WERI-Rb-1 (cell line): ENCODE measurements around the gene RMRP.

Experiments
- DNase-seq: peaks from one replicate; pipeline ENCODE4 v3.0.0-alpha.2; 2020
- H3K27ac ChIP-seq: fragments of 250-450 bp; sonication (Bioruptor Pico); 2 replicates; pipeline ENCODE4 v1.5.1; 2020; ENCODE audit warnings: mild to moderate bottlenecking, moderate library complexity
- H3K27me3 ChIP-seq: fragments of 250-450 bp; sonication (Bioruptor Pico); 2 replicates; pipeline ENCODE4 v1.5.1; 2021; ENCODE audit warnings: mild to moderate bottlenecking, low read depth, moderate library complexity; ENCODE audit not compliant: insufficient read depth, severe bottlenecking
- H3K36me3 ChIP-seq: fragments of 250-450 bp; sonication (Bioruptor Pico); 2 replicates; pipeline ENCODE4 v1.5.1; 2020; ENCODE audit warnings: mild to moderate bottlenecking, moderate library complexity
- H3K4me3 ChIP-seq: 2 replicates; pipeline ENCODE4 v1.5.1; 2011; ENCODE audit warnings: low read depth, mild to moderate bottlenecking, control low read depth, low read length
- H3K9me3 ChIP-seq: fragments of 250-450 bp; sonication (Bioruptor Pico); 2 replicates; pipeline ENCODE4 v1.5.1; 2021; ENCODE audit warnings: mild to moderate bottlenecking, moderate library complexity; ENCODE audit not compliant: severe bottlenecking
- TF ChIP-seq, protein P1 (sequence below): IDR thresholded peaks from 2 replicates; pipeline ENCODE4 v1.5.1; 2011; ENCODE audit warnings: low read depth, mild to moderate bottlenecking, control low read depth, inconsistent platforms, low read length

RMRP gene

DNA sequence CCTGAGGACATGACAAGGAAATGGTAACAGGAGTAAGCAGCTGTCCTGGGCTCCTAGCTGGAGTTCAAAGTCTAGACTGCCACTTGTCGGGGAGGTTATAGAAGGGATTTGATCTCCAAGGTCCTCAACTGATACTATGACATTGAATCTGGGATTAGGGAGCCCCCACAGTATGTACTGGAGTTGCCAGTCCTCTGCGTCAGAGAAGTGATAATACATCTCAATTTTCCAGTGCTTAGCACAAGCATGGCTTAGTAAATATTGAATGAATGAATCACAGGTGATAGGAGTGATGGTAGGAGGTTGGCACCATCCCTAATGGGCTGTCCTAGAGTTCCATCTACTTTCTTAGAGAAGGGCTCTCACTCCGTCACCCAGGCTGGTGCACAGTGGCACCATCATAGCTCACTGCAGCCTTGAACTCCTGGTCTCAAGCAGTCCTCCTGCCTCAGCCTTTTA lies 38.2 kb upstream of the RMRP start:
- no peak overlapping the region for H3K27ac ChIP-seq
- no peak for DNase-seq
- no peak overlapping the region for H3K4me3 ChIP-seq
- TF ChIP-seq, protein P1, sequence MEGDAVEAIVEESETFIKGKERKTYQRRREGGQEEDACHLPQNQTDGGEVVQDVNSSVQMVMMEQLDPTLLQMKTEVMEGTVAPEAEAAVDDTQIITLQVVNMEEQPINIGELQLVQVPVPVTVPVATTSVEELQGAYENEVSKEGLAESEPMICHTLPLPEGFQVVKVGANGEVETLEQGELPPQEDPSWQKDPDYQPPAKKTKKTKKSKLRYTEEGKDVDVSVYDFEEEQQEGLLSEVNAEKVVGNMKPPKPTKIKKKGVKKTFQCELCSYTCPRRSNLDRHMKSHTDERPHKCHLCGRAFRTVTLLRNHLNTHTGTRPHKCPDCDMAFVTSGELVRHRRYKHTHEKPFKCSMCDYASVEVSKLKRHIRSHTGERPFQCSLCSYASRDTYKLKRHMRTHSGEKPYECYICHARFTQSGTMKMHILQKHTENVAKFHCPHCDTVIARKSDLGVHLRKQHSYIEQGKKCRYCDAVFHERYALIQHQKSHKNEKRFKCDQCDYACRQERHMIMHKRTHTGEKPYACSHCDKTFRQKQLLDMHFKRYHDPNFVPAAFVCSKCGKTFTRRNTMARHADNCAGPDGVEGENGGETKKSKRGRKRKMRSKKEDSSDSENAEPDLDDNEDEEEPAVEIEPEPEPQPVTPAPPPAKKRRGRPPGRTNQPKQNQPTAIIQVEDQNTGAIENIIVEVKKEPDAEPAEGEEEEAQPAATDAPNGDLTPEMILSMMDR, result no peak
- no peaks in the 10 kb centered on the region for H3K9me3 ChIP-seq
- H3K36me3 ChIP-seq, result peaks cover 42% of the 10 kb centered on the region
- no peaks in the 10 kb centered on the region for H3K27me3 ChIP-seq

DNA sequence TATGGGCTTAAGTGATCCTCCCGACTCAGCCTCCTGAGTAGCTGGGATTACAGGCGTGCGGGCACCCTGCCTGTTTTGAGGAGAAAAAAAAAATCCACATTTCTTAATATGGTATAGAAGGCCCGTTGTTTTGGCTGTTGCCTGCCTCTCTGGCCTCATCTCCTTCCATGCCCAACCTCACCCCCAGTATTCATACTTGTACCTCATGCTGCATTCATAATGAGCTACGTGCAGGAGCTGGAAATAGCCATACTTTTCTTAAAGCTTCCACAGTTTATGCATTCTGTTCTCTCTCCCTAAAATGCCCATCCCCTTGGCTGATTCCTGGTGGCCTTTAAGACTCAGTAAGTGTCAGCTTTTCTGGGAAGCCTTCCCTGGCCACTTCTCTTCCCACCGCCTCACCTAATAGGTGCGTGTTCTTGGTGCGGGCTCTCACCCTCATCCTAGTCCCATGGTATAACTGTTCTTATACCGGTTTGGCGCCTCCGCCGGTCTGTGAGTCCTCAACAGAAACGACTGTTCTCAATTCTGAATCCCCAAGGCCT lies 34.0 kb upstream of the RMRP start:
- Histone ChIP-seq H3K36me3 (peaks cover 12% of the 10 kb centered on the region), H3K27me3 (no peaks in the 10 kb centered on the region), H3K9me3 (no peaks in the 10 kb centered on the region), H3K4me3 (no peak overlapping the region), H3K27ac (no peak overlapping the region)
- no peak for DNase-seq
- TF ChIP-seq, protein P1, result no peak

DNA sequence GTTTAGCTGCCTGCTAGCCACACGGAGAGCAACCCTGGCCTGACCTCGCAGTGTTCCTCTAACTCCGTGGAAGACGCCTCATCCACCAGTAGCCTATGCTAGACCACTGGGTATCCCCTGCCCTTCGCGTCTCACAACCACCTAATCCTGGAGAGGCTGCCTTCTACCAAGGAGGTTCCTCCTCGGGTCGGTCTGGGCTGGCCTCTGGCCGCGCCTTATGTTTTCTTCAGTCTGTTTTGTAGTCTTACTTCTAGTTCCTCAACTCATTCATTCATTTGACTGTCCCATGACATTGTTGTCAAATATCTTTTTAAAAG lies 33.5 kb upstream of the RMRP start:
- peak overlapping the region; percentile 65 for H3K4me3 ChIP-seq
- H3K9me3 ChIP-seq, result no peaks in the 10 kb centered on the region
- no peak for DNase-seq
- no peaks in the 10 kb centered on the region for H3K27me3 ChIP-seq
- no peak overlapping the region for H3K27ac ChIP-seq
- TF ChIP-seq, protein P1, result no peak
- peaks cover 7% of the 10 kb centered on the region for H3K36me3 ChIP-seq

DNA sequence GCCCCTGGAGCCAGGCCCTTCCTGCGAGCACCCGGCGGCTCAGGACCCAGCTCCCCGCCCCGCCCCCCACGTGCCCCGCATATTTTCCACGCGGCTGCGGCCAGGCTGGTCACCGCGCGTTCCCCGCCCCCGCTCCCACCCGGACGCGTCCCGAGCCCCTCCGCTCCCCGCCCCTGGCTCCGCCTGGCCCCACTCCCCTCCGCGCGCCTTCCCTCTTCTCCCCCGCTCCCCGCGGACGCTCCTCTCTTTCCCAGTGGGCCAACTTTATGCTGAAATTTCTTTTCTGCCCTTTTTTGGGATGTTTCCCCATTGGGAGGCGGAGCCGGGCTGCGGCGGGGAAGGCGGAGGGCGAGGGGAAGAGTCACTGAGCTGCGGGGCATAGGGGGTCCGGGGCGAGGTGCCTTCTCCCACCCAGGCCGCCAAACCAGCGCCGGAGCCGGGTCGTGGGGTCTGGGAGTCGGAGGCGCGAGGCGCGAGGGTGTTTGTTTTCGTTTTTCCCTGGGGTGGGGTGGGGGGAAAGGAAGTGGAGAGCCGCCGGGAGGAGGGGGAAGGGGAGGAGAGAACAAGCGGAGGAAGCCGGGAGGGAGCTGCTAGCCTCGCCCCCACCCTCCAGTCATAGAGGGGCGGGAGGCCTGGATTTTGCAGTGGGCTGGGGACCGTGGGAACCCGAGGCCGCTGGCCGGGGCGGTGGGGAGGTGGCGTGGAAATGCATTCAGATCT lies 33.0 kb upstream of the RMRP start:
- TF ChIP-seq, protein P1, result no peak
- Histone ChIP-seq H3K27ac (no peak overlapping the region), H3K27me3 (no peaks in the 10 kb centered on the region), H3K36me3 (peaks cover 2% of the 10 kb centered on the region), H3K9me3 (no peaks in the 10 kb centered on the region), H3K4me3 (peak overlapping the region; percentile 65)
- DNase-seq, result peak; percentile 56

DNA sequence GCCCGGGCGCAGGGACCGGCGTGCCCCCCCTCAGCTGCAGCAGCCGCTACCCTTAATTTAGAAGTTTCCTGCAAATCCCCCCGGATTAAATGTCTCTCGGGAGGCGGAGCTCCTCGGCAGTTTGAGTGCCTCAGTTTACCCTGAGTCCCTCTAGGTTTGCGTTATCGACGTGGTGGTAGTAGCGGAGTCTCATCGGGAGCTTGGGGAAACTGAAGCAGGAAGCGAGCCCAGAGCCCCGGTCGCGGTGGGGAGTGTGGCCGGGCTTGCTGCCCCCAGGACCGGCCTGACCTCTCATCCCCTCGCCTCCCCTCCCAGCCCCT lies 32.4 kb upstream of the RMRP start:
- TF ChIP-seq, protein P1, result no peak
- DNase-seq, result no peak
- H3K27ac ChIP-seq, result no peak overlapping the region

More for the DNA sequence above, 32.4 kb upstream of the RMRP start:
- Histone ChIP-seq H3K4me3 (peak overlapping the region; percentile 65), H3K36me3 (no peaks in the 10 kb centered on the region), H3K27me3 (no peaks in the 10 kb centered on the region), H3K9me3 (no peaks in the 10 kb centered on the region)
